Subcutaneous preadipocyte (primary cell): ENCODE measurements around the gene GLOD5. TPM values are rescaled to one million over a fixed set of nuclear protein-coding genes. Genes with fewer than 3 reads are reported as not detected.

Experiments used
- small RNA-seq: library from RNA; depleted of rRNA; stranded (forward); fragments of <200 nt; gene quantifications from one replicate; pipeline ENCODE3, GENCODE V24; 2012
- total RNA-seq: library from RNA; depleted of rRNA; stranded (reverse); fragments of >200 nt; gene quantifications from 2 replicates; pipeline ENCODE4 v1.2.3, GENCODE V29; 2012

Gene GLOD5
- not detected in 2 replicates for total RNA-seq

GRCh38 chrX:48761674-48762471, at the start of gene GLOD5:
TSS of gene GLOD5 (plus strand) at chrX:48761747. CDS start at chrX:48761791, 44 bp downstream.

GRCh38 chrX:48786341-48786800, 24.8 kb downstream of the GLOD5 start, which contains the start of gene GATA1:
TSS of gene GATA1 (plus strand) at chrX:48786590. CDS start at chrX:48791110, 4,520 bp downstream.

DNA sequence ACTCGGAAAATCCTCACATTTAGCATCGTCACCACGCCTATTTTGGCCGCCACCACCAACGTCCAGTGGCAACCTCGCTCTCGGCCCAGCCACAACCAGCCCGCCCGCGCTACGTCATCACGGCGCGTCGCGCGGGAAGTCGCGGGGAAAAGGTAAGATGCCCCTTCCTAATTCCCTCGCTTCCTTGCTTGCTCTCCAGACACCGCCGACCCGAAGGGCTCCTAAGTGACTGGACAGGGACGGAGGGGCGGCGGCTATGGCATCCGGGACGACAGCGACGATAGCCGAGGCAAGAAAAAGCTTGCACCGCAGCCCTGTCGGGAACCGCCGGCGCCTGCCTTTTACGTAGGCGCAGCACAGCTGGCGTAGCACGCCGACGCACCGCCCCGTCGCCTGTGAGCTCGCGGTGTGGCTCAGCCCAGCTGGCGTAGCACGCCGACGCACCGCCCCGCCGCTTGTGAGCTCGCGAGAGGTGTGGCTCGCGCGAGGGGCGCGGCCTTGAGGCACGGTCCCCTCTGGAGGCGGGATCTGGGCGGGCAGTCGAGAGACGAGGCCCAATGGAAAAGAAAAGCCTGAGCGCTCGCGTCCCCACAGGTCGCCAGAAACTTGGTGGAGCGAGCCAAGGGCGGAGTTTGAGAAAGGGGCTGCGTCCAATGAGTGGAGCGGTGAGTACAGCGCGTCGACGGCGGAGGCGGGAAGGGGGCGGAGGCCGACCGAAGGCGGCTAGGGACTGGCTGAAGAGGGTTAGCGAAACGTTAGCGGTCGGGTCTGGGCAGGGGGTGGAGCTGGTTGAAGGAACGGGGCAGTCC, 39.9 kb downstream of the GLOD5 start, which contains the start of gene HDAC6:
Gene HDAC6, plus strand, starts transcription at position 788 of the 809 bp plus-strand sequence. CDS start 626 bp downstream, outside the sequence.

Small RNAs within 50 kb of the gene (small RNA-seq; reads per million reads assigned to genes)
- not detected for gene RNU6-1056P
- gene RNU6-29P = not detected

Other genes starting within 250 kb of the GLOD5 start
- gene EBP, start 239.9 kb upstream of the GLOD5 start, total RNA-seq = 168 and 261 TPM in 2 replicates
- 4.8 and 6.6 TPM in 2 replicates for gene TBC1D25, start 222.0 kb upstream of the GLOD5 start, total RNA-seq
- gene RBM3, start 187.3 kb upstream of the GLOD5 start, total RNA-seq = 322 and 356 TPM in 2 replicates
- gene WDR13, start 164.3 kb upstream of the GLOD5 start, total RNA-seq = 83.7 and 99.9 TPM in 2 replicates
- gene WAS, start 77.9 kb upstream of the GLOD5 start, total RNA-seq = under 0.01 and 0.20 TPM in 2 replicates
- 7.7 and 10.8 TPM in 2 replicates for gene SUV39H1, start 65.0 kb upstream of the GLOD5 start, total RNA-seq
- gene GATA1, start 24.8 kb downstream of the GLOD5 start, total RNA-seq = not detected in 2 replicates
- gene HDAC6, start 40.3 kb downstream of the GLOD5 start, total RNA-seq = 24.3 and 30.5 TPM in 2 replicates
- 0.37 TPM in 1 of 2 replicates, not detected in the other for gene ERAS, start 64.8 kb downstream of the GLOD5 start, total RNA-seq
- 0.20 and 0.37 TPM in 2 replicates for gene PCSK1N, start 73.9 kb downstream of the GLOD5 start, total RNA-seq
- gene TIMM17B, start 136.0 kb downstream of the GLOD5 start, total RNA-seq = 29.3 and 30.5 TPM in 2 replicates
- gene PQBP1, start 136.2 kb downstream of the GLOD5 start, total RNA-seq = 30.9 and 45.6 TPM in 2 replicates
- gene SLC35A2, start 149.9 kb downstream of the GLOD5 start, total RNA-seq = 11.4 and 12.7 TPM in 2 replicates
- gene PIM2, start 157.3 kb downstream of the GLOD5 start, total RNA-seq = 2.2 and 4.1 TPM in 2 replicates
- 23.7 and 26.5 TPM in 2 replicates for gene OTUD5, start 195.9 kb downstream of the GLOD5 start, total RNA-seq
- gene KCND1, start 210.1 kb downstream of the GLOD5 start, total RNA-seq = 0.20 and 0.37 TPM in 2 replicates
- gene GRIPAP1, start 240.5 kb downstream of the GLOD5 start, total RNA-seq = 8.5 and 10.0 TPM in 2 replicates